ENCODE results near the gene PPP1R1C. TPM values are rescaled to one million over a fixed set of nuclear protein-coding genes. Genes with fewer than 3 reads are reported as not detected.

The PPP1R1C gene
- total and polyA plus RNA-seq, 2 of the 13 experiments (the other 11 are each of a cell fraction or from before 2014, with no cell fraction given), result 1.5 to 3.5 TPM

DNA sequence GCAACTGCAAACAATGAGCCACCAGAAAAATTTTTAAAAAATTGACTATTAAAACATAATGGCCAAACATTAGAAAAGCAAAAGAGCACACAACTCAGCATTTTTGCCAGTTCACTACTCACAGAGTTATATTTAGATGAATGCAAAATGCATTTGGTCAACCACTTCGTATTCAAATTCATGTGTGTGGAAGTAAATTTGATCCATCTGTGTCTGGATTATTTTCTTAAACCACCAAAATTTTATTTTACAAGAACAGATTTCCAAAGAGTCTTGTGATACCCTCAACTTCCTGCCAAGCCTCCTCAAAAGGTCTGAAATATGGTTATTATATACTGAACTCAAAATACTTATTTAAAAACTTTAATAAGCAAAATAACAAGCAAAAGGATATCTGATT is 57.4 kb downstream of the PPP1R1C start:
- Histone ChIP-seq H4K20me1 (ENCODE audit: insufficient read depth, low read length) (no peaks in the 10 kb centered on the region), H3K4me3 (replicated peaks in 1 of 3; ENCODE audit: insufficient read depth in 1 of 3, low read depth in 2 of 3, low read length in 3 of 3) (no peak overlapping the region), H3K9me3 (ENCODE audit: low read length) (no peaks in the 10 kb centered on the region), H3K9ac (ENCODE audit: insufficient read depth, low read depth, low read length) (no peak overlapping the region), H3K4me1 (ENCODE audit: insufficient read depth, low read length) (no peaks in the 10 kb centered on the region; the same call in 1 of the 2 replicates), H3K27me3 (ENCODE audit: control insufficient read depth in 1 of 2, insufficient read depth in 2 of 2, low read length in 2 of 2) (no peaks in the 10 kb centered on the region), H3K79me2 (ENCODE audit: insufficient read depth, low read length) (no peaks in the 10 kb centered on the region), H3K27ac (ENCODE audit: extremely low read length, insufficient read depth, low read length) (no peak overlapping the region), H3K36me3 (replicated peaks in 1 of 2; ENCODE audit: control insufficient read depth in 1 of 2, insufficient read depth in 2 of 2, low read length in 2 of 2) (no peaks in the 10 kb centered on the region), H2AFZ (ENCODE audit: low read length) (no peak overlapping the region), H3K4me2 (ENCODE audit: low read depth, low read length) (no peak overlapping the region)
- no peak for ATAC-seq
- in situ Hi-C loops (cut with HindIII; ENCODE audit: extremely low pct_ligation_motif_present, low pct_unique_long_range_greater_than_20kb), result no loop called here
- POLR2A ChIA-PET, result no interaction called here
- CTCF ChIA-PET (ENCODE audit: low intra/inter-chr PET ratio, low total read pairs), result no interaction called here
- no TSS peak for BruUV-seq (replicated peaks)
- intact Hi-C loops (cut with micrococcal nuclease; ENCODE audit: unreplicated experiment), result no loop called here
- FAIRE-seq, result no peak
- TF ChIP-seq SNRNP70 (IDR thresholded peaks at IDR 0.05; ENCODE audit: low read depth, low read length), result no peak
- no peak for TF ChIP-seq CBFB (CRISPR knock-in tag; IDR thresholded peaks at IDR 0.05)
- TF ChIP-seq ZNF251 (CRISPR knock-in tag; IDR thresholded peaks at IDR 0.05), result no peak
- TF ChIP-seq ZNF614 (CRISPR knock-in tag; IDR thresholded peaks at IDR 0.05; ENCODE audit: borderline replicate concordance), result no peak
- no peak for TF ChIP-seq ZBTB40 (IDR thresholded peaks at IDR 0.05)
- no peak for TF ChIP-seq ZBTB40 (CRISPR knock-in tag; IDR thresholded peaks at IDR 0.05)
- TF ChIP-seq TGIF2 (CRISPR knock-in tag; IDR thresholded peaks at IDR 0.05), result no peak
- no peak for TF ChIP-seq HHEX (CRISPR knock-in tag; IDR thresholded peaks at IDR 0.05)
- no peak for TF ChIP-seq YY1 (IDR thresholded peaks at IDR 0.05; ENCODE audit: insufficient read depth, insufficient replicate concordance, low read depth, low read length)
- 11% methylated on average over 1 of the region's 1 CpG for WGBS (ENCODE audit: low lambda C conversion rate)
- no peak for DNase-seq (ENCODE audit: low spot score)
